PFSK-1 (cell line): Measurements from ENCODE around the gene ART4.

Source experiments
- FOXP2 ChIP-seq: optimal IDR thresholded peaks from 2 replicates; pipeline ENCODE3; 2011; ENCODE audit warnings: borderline replicate concordance, control low read depth, inconsistent platforms; ENCODE audit not compliant: insufficient read depth; ENCODE audit errors: extremely low read length, extremely low read depth
- POLR2AphosphoS5 ChIP-seq: IDR thresholded peaks from 2 replicates; pipeline ENCODE4 v1.6.1; 2012; ENCODE audit warnings: low read depth, mild to moderate bottlenecking, control low read depth, low read length, moderate library complexity
- REST ChIP-seq, 2 experiments: IDR thresholded peaks; 2 replicates each; pipeline versions ENCODE4 v1.6.1 to v1.8.0; 2011 to 2012; ENCODE audit warnings: low read depth in 2 of 2, low read length in 2 of 2, control low read depth in 1 of 2, inconsistent platforms in 1 of 2, mild to moderate bottlenecking in 1 of 2, moderate library complexity in 1 of 2; ENCODE audit not compliant: insufficient read depth in 1 of 2
- SIN3A ChIP-seq: IDR thresholded peaks from 2 replicates; pipeline ENCODE4 v1.6.1; 2012; ENCODE audit warnings: mild to moderate bottlenecking, low read length, moderate library complexity, borderline replicate concordance; ENCODE audit not compliant: insufficient read depth
- TAF1 ChIP-seq: IDR thresholded peaks from 2 replicates; pipeline ENCODE4 v1.6.1; 2012; ENCODE audit warnings: low read length, control low read depth, borderline replicate concordance; ENCODE audit not compliant: insufficient read depth

The ART4 gene

GRCh38 chr12:14833952-14834351 lies 9.4 kb downstream of the ART4 start:
- TF ChIP-seq TAF1: no peak
- no peak for TF ChIP-seq POLR2AphosphoS5
- no peak for TF ChIP-seq FOXP2
- TF ChIP-seq SIN3A: no peak
- TF ChIP-seq REST (IDR thresholded peaks at IDR 0.05; ENCODE audit: insufficient read depth in 1 of 2, low read depth in 2 of 2, low read length in 2 of 2): no peak

- TF ChIP-seq TAF1 (no peak), FOXP2 (no peak), REST (IDR thresholded peaks at IDR 0.05; ENCODE audit: insufficient read depth in 1 of 2, low read depth in 2 of 2, low read length in 2 of 2) (no peak), SIN3A (no peak), POLR2AphosphoS5 (no peak)
Observed at GRCh38 chr12:14833336-14833735, 10.0 kb downstream of the ART4 start.

- TF ChIP-seq POLR2AphosphoS5: no peak
- no peak for TF ChIP-seq SIN3A
- TF ChIP-seq FOXP2: no peak
Observed at GRCh38 chr12:14828892-14829291, 14.4 kb downstream of the ART4 start.

GRCh38 chr12:14827043-14827442 lies 16.3 kb downstream of the ART4 start:
- TF ChIP-seq FOXP2 (no peak), TAF1 (no peak), POLR2AphosphoS5 (no peak), SIN3A (no peak), REST (IDR thresholded peaks at IDR 0.05; ENCODE audit: insufficient read depth in 1 of 2, low read depth in 2 of 2, low read length in 2 of 2) (no peak)

GRCh38 chr12:14826491-14826890 lies 16.8 kb downstream of the ART4 start:
- TF ChIP-seq TAF1 (no peak), SIN3A (no peak), REST (IDR thresholded peaks at IDR 0.05; ENCODE audit: insufficient read depth in 1 of 2, low read depth in 2 of 2, low read length in 2 of 2) (no peak), FOXP2 (no peak), POLR2AphosphoS5 (no peak)

- TF ChIP-seq TAF1 (no peak), FOXP2 (no peak), POLR2AphosphoS5 (no peak), REST (IDR thresholded peaks at IDR 0.05; ENCODE audit: insufficient read depth in 1 of 2, low read depth in 2 of 2, low read length in 2 of 2) (no peak), SIN3A (no peak)
Observed at GRCh38 chr12:14825256-14825655, 18.1 kb downstream of the ART4 start.
